SK-N-SH treated with all-trans-retinoic acid at 6 μM for 48 hours (cell line): ENCODE data around the gene APOL3.
"Not testable (repeated sequence)": the region's sequence is repeated elsewhere in the genome, so short reads cannot be mapped to it uniquely, and the experiment has no call there.

Experiments used
- ATAC-seq: fragments of 200-7000 bp; cut with Tn5 transposase; 3 replicates; pipeline ENCODE4 v1.9.1; 2020; ENCODE audit warnings: mild to moderate bottlenecking, moderate library complexity
- ARNTL ChIP-seq: fragments of 450-650 bp; formaldehyde crosslinking; IDR thresholded peaks from 2 replicates; pipeline ENCODE4 v1.5.0; 2020; ENCODE audit warnings: low read depth, mild to moderate bottlenecking, moderate library complexity, borderline replicate concordance
- BACH2 ChIP-seq: fragments of 250-450 bp; sonication (Bioruptor Pico); IDR thresholded peaks from 2 replicates; pipeline ENCODE4 v1.9.0; 2021; ENCODE audit warnings: mild to moderate bottlenecking, borderline replicate concordance
- CREB5 ChIP-seq: fragments of 250-450 bp; sonication (Bioruptor Pico); IDR thresholded peaks from 2 replicates; pipeline ENCODE4 v1.5.1; 2020; ENCODE audit warnings: low read depth, mild to moderate bottlenecking, moderate library complexity
- CSDC2 ChIP-seq: fragments of 250-450 bp; sonication (Bioruptor Pico); IDR thresholded peaks from 2 replicates; pipeline ENCODE4 v1.5.0; 2020; ENCODE audit warnings: mild to moderate bottlenecking, moderate library complexity
- CSRNP3 ChIP-seq: fragments of 250-450 bp; sonication (Bioruptor Pico); IDR thresholded peaks from 2 replicates; pipeline ENCODE4 v1.5.1; 2021; ENCODE audit warnings: mild to moderate bottlenecking, moderate library complexity
- ESRRG ChIP-seq: fragments of 250-450 bp; sonication (Bioruptor Pico); IDR thresholded peaks from 2 replicates; pipeline ENCODE4 v1.6.1; 2021; ENCODE audit warnings: mild to moderate bottlenecking
- GLIS3 ChIP-seq: fragments of 250-450 bp; sonication (Bioruptor Pico); IDR thresholded peaks from 2 replicates; pipeline ENCODE4 v1.5.0; 2020; ENCODE audit warnings: mild to moderate bottlenecking, moderate library complexity
- ISL1 ChIP-seq: fragments of 250-450 bp; sonication (Bioruptor Pico); IDR thresholded peaks from 2 replicates; pipeline ENCODE4 v2.1.2; 2022; ENCODE audit warnings: mild to moderate bottlenecking, moderate library complexity
- OSR1 ChIP-seq: fragments of 250-450 bp; sonication (Bioruptor Pico); IDR thresholded peaks from 2 replicates; pipeline ENCODE4 v1.8.0; 2022; ENCODE audit warnings: moderate library complexity, mild to moderate bottlenecking, inconsistent platforms
- POU6F1 ChIP-seq: fragments of 250-450 bp; sonication (Bioruptor Pico); IDR thresholded peaks from 2 replicates; pipeline ENCODE4 v1.8.0; 2021; ENCODE audit warnings: low read depth, mild to moderate bottlenecking, moderate library complexity, borderline replicate concordance
- PPARA ChIP-seq: fragments of 250-450 bp; sonication (Bioruptor Pico); IDR thresholded peaks from 2 replicates; pipeline ENCODE4 v1.5.0; 2020; ENCODE audit warnings: mild to moderate bottlenecking, borderline replicate concordance
- RARB ChIP-seq: fragments of 250-450 bp; sonication (Bioruptor Pico); IDR thresholded peaks from 2 replicates; pipeline ENCODE4 v1.8.0; 2021; ENCODE audit warnings: mild to moderate bottlenecking, moderate library complexity
- SNAI2 ChIP-seq: fragments of 250-450 bp; sonication (Bioruptor Pico); IDR thresholded peaks from 2 replicates; pipeline ENCODE4 v1.5.0; 2020; ENCODE audit warnings: mild to moderate bottlenecking, moderate library complexity
- TCF4 ChIP-seq: fragments of 250-450 bp; sonication (Bioruptor Pico); IDR thresholded peaks from 2 replicates; pipeline ENCODE4 v1.8.0; 2021; ENCODE audit warnings: mild to moderate bottlenecking, moderate library complexity, borderline replicate concordance
- TOX ChIP-seq: fragments of 250-450 bp; sonication (Bioruptor Pico); IDR thresholded peaks from 2 replicates; pipeline ENCODE4 v1.8.0; 2021; ENCODE audit warnings: mild to moderate bottlenecking, moderate library complexity, borderline replicate concordance
- TSHZ2 ChIP-seq: fragments of 250-450 bp; sonication (Bioruptor Pico); IDR thresholded peaks from 2 replicates; pipeline ENCODE4 v1.5.0; 2020; ENCODE audit warnings: mild to moderate bottlenecking, moderate library complexity
- ZC3H10 ChIP-seq: fragments of 250-450 bp; sonication (Bioruptor Pico); IDR thresholded peaks from 2 replicates; pipeline ENCODE4 v1.5.1; 2021; ENCODE audit warnings: mild to moderate bottlenecking, moderate library complexity
- ZFP3 ChIP-seq: fragments of 250-450 bp; sonication (Bioruptor Pico); IDR thresholded peaks from 2 replicates; pipeline ENCODE4 v1.5.0; 2020; ENCODE audit warnings: mild to moderate bottlenecking, moderate library complexity
- ZFP30 ChIP-seq: fragments of 450-650 bp; formaldehyde crosslinking; IDR thresholded peaks from 2 replicates; pipeline ENCODE4 v1.5.0; 2022; ENCODE audit warnings: mild to moderate bottlenecking, moderate library complexity
- ZNF565 ChIP-seq: fragments of 450-650 bp; formaldehyde crosslinking; conservative IDR thresholded peaks from 2 replicates; pipeline ENCODE4 v1.5.0; 2020; ENCODE audit warnings: low read depth, mild to moderate bottlenecking, moderate library complexity
- ZNF70 ChIP-seq: fragments of 450-650 bp; formaldehyde crosslinking; IDR thresholded peaks from 2 replicates; pipeline ENCODE4 v1.5.0; 2020; ENCODE audit warnings: mild to moderate bottlenecking, moderate library complexity
- ZNF8 ChIP-seq: fragments of 450-650 bp; formaldehyde crosslinking; IDR thresholded peaks from 2 replicates; pipeline ENCODE4 v1.5.0; 2020; ENCODE audit warnings: mild to moderate bottlenecking, moderate library complexity

The APOL3 gene

GRCh38 chr22:36153501-36154422 is 6.8 kb downstream of the APOL3 start:
- TF ChIP-seq TCF4 (CRISPR knock-in tag): no peak
- TF ChIP-seq ZC3H10 (CRISPR knock-in tag): no peak
- no peak for TF ChIP-seq ZNF70
- TF ChIP-seq TOX (CRISPR knock-in tag): no peak
- TF ChIP-seq ZNF8: no peak
- TF ChIP-seq ZFP30 (CRISPR knock-in tag): no peak
- TF ChIP-seq ZNF565 (CRISPR knock-in tag): no peak
- TF ChIP-seq CSDC2 (CRISPR knock-in tag): no peak
- TF ChIP-seq ESRRG (CRISPR knock-in tag): no peak
- TF ChIP-seq CSRNP3 (CRISPR knock-in tag): no peak
- ATAC-seq: no peak

GRCh38 chr22:36152821-36153220 is 7.7 kb downstream of the APOL3 start:
- not testable (repeated sequence) for ATAC-seq

GRCh38 chr22:36152088-36152487 is 8.5 kb downstream of the APOL3 start:
- TF ChIP-seq CREB5 (CRISPR knock-in tag): no peak
- TF ChIP-seq ZFP3 (CRISPR knock-in tag): no peak
- TF ChIP-seq RARB (CRISPR knock-in tag): no peak
- no peak for TF ChIP-seq ZNF565 (CRISPR knock-in tag)
- TF ChIP-seq TOX (CRISPR knock-in tag): no peak
- no peak for TF ChIP-seq ARNTL
- TF ChIP-seq BACH2 (CRISPR knock-in tag): no peak
- TF ChIP-seq ZC3H10 (CRISPR knock-in tag): no peak
- no peak for TF ChIP-seq CSRNP3 (CRISPR knock-in tag)
- no peak for TF ChIP-seq ZNF8
- no peak for TF ChIP-seq PPARA (CRISPR knock-in tag)
- TF ChIP-seq TCF4 (CRISPR knock-in tag): no peak
- no peak for ATAC-seq

GRCh38 chr22:36151006-36151595 is 9.5 kb downstream of the APOL3 start:
- ATAC-seq: no peak
- TF ChIP-seq ZFP3 (CRISPR knock-in tag) (no peak), POU6F1 (no peak), TCF4 (CRISPR knock-in tag) (no peak), ESRRG (CRISPR knock-in tag) (no peak), ZNF8 (no peak), ISL1 (no peak), TSHZ2 (no peak), ARNTL (no peak), OSR1 (CRISPR knock-in tag) (no peak), BACH2 (CRISPR knock-in tag) (no peak), GLIS3 (CRISPR knock-in tag) (no peak), CSDC2 (CRISPR knock-in tag) (no peak), SNAI2 (no peak), ZNF70 (no peak), ZNF565 (CRISPR knock-in tag) (no peak), RARB (CRISPR knock-in tag) (no peak), CSRNP3 (CRISPR knock-in tag) (no peak), PPARA (CRISPR knock-in tag) (no peak)
